Suprapubic skin (tissue), 4 donors: ENCODE results near the gene ANKRD65.

ENCODE experiments used
- CTCF ChIP-seq, 2 donors: fragments of 200-600 bp in 1 of 2; fragments of 450-650 bp in 1 of 2; sonication (generic) in 1 of 2; IDR thresholded peaks; one replicate each; pipeline ENCODE4 v1.5.1; 2016 to 2019; ENCODE audit warnings: antibody characterized with exemption in 2 of 2, mild to moderate bottlenecking in 1 of 2, moderate library complexity in 1 of 2
- EP300 ChIP-seq: sonication (generic); formaldehyde crosslinking; IDR thresholded peaks from one replicate; pipeline ENCODE4 v1.6.1; 2017; ENCODE audit warnings: antibody characterized with exemption
- POLR2A ChIP-seq, 2 donors: fragments of 450-650 bp; IDR thresholded peaks; one replicate each; pipeline ENCODE4 v1.6.1; 2017; ENCODE audit warnings: antibody characterized with exemption in 2 of 2, mild to moderate bottlenecking in 2 of 2, moderate library complexity in 2 of 2
- POLR2AphosphoS5 ChIP-seq, 3 donors: sonication (generic); formaldehyde crosslinking; IDR thresholded peaks; one replicate each; pipeline ENCODE4 v1.6.1; 2017; ENCODE audit warnings: antibody characterized with exemption in 3 of 3

GRCh38 chr1:1370771-1371300 lies 50.2 kb downstream of the ANKRD65 start:
- TF ChIP-seq CTCF (IDR thresholded peaks at IDR 0.05), result no peak
- TF ChIP-seq POLR2AphosphoS5 (IDR thresholded peaks at IDR 0.05), result no peak
- TF ChIP-seq POLR2A (IDR thresholded peaks at IDR 0.05), result no peak
- no peak for TF ChIP-seq EP300
